HepG2 (cell line): ENCODE measurements around the gene LGALS3. TPM values are rescaled to one million over a fixed set of nuclear protein-coding genes. Genes with fewer than 3 reads are reported as not detected.

Experiments
- ARNTL ChIP-seq: sonication (generic); formaldehyde crosslinking; IDR thresholded peaks from 2 replicates; pipeline ENCODE4 v1.4.0; 2020; ENCODE audit warnings: mild to moderate bottlenecking, missing genetic modification reagents
- BRCA1 ChIP-seq: sonication (generic); formaldehyde crosslinking; IDR thresholded peaks from 2 replicates; pipeline ENCODE4 v1.4.0; 2020; ENCODE audit warnings: missing genetic modification reagents
- JUN ChIP-seq: sonication (generic); formaldehyde crosslinking; IDR thresholded peaks from 2 replicates; pipeline ENCODE4 v1.4.0; 2020; ENCODE audit warnings: mild to moderate bottlenecking, missing genetic modification reagents
- MBD4 ChIP-seq: IDR thresholded peaks from 2 replicates; pipeline ENCODE4 v1.6.1; 2012; ENCODE audit warnings: low read length, inconsistent platforms, borderline replicate concordance
- MXD4 ChIP-seq: IDR thresholded peaks from 2 replicates; pipeline ENCODE4 v1.6.1; 2016; ENCODE audit warnings: mild to moderate bottlenecking, missing biosample characterization, missing genetic modification reagents
- RFX3 ChIP-seq: IDR thresholded peaks from 2 replicates; pipeline ENCODE4 v1.6.1; 2016; ENCODE audit warnings: missing biosample characterization, missing genetic modification reagents
- YEATS4 ChIP-seq: sonication (generic); formaldehyde crosslinking; IDR thresholded peaks from 2 replicates; pipeline ENCODE4 v1.4.0; 2020; ENCODE audit warnings: missing genetic modification reagents, borderline replicate concordance
- ZNF136 ChIP-seq: sonication (generic); formaldehyde crosslinking; IDR thresholded peaks from 2 replicates; pipeline ENCODE4 v1.8.1; 2022; ENCODE audit warnings: low read depth, mild to moderate bottlenecking, moderate library complexity, missing genetic modification reagents
- ZNF160 ChIP-seq: sonication (generic); formaldehyde crosslinking; IDR thresholded peaks from 2 replicates; pipeline ENCODE4 v1.8.0; 2022; ENCODE audit warnings: mild to moderate bottlenecking, inconsistent platforms, missing genetic modification reagents
- polyA plus RNA-seq, 8 experiments: library from polyadenylated mRNA; depleted of rRNA in 3 of 8; stranded (reverse) in 7 of 8; unstranded in 1 of 8; fragments of >200 nt; fragmentation: Illumina TruSeq in 4 of 8; extraction: Trizol in 4 of 8; gene quantifications; 2 replicates each; pipeline versions ENCODE4 v1.2.1 to v1.2.3, GENCODE V29; 2011 to 2016; ENCODE audit warnings: low read depth in 4 of 8, missing spikeins in 1 of 8, mixed read lengths in 1 of 8; ENCODE audit not compliant: insufficient read depth in 1 of 8
- total RNA-seq, 5 experiments: library from RNA; depleted of rRNA; stranded (reverse); fragments of >200 nt; fragmentation: Illumina TruSeq; extraction: Trizol; gene quantifications; 2 replicates each; pipeline ENCODE4 v1.2.3, GENCODE V29; 2016; ENCODE audit warnings: low read depth in 1 of 5
- TF ChIP-seq, protein P1 (sequence below): IDR thresholded peaks from 2 replicates; pipeline ENCODE4 v1.6.1; 2018; ENCODE audit warnings: missing genetic modification reagents, mild to moderate bottlenecking, missing compliant biosample characterization
- TF ChIP-seq, protein P2 (sequence below): sonication (generic); formaldehyde crosslinking; IDR thresholded peaks from 2 replicates; pipeline ENCODE4 v1.5.0; 2020; ENCODE audit warnings: mild to moderate bottlenecking, missing genetic modification reagents
- TF ChIP-seq, protein P3 (sequence below): IDR thresholded peaks from 2 replicates; pipeline ENCODE4 v1.6.1; 2016; ENCODE audit warnings: low read depth
- TF ChIP-seq, protein P4 (sequence below): sonication (generic); formaldehyde crosslinking; IDR thresholded peaks from 2 replicates; pipeline ENCODE4 v1.5.1; 2020; ENCODE audit warnings: mild to moderate bottlenecking, moderate library complexity, missing genetic modification reagents
- TF ChIP-seq, protein P5 (sequence below): sonication (generic); formaldehyde crosslinking; IDR thresholded peaks from 2 replicates; pipeline ENCODE4 v1.8.0; 2023; ENCODE audit warnings: mild to moderate bottlenecking, missing genetic modification reagents
- TF ChIP-seq, protein P6 (sequence below): IDR thresholded peaks from 2 replicates; pipeline ENCODE4 v1.6.1; 2016; ENCODE audit warnings: missing biosample characterization, missing genetic modification reagents, low read depth

The LGALS3 gene
- total and polyA plus RNA-seq, 2 of the 13 experiments (the other 11 are each of a cell fraction or from before 2014, with no cell fraction given) = 5.0 to 97.4 TPM

DNA sequence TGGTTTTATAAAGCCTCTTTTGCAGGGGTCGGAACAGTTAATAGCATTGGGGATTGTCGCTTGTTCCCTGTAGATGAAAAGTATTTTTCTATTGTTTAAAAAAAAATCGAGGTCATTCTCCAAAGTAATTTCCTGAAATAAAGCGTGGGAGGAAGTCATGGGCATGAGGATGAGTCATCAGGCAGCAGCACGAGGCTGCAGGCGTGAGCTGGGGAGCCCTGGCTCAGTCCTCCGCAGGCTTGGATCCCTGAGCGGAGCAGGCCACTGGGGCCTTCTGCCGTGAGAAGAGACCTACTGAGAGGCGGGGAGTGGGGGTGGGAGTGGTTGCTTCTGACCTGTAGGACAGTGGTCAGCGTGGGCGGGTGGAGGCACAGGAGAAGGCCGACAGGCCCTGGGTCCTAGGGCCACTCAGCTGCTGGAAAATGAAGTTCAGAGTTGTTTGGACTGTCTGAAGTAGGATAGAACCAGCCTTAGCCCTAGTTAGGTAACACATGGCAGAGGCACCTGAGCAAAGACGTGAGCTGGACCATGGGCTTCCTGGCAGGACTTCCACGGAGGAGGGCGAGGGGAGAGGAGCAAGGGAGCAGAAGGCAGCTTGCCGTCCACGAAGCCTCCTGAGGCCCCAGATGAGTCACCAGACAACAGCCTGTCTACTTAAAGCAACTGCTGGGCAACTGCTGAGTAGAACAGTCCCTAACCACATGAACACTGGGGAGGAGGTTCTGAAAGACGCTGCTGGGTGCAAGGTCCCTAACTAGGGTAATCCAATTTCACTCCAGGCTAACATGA lies 21.1 kb upstream of the LGALS3 start (continued):
- peak; percentile 87; the same call in 1 of the 2 replicates for TF ChIP-seq BRCA1
- peak; percentile 100 for TF ChIP-seq ARNTL (CRISPR knock-in tag)
- no peak for TF ChIP-seq RFX3 (CRISPR knock-in tag)
- TF ChIP-seq JUN (CRISPR knock-in tag) = peak; percentile 81
- peak; percentile 77; the same call in 1 of the 2 replicates for TF ChIP-seq YEATS4 (CRISPR knock-in tag)
- peak; percentile 80 for TF ChIP-seq MXD4 (CRISPR knock-in tag)
- peak; percentile 89 for TF ChIP-seq ZNF136 (CRISPR knock-in tag)
- TF ChIP-seq, protein P1, sequence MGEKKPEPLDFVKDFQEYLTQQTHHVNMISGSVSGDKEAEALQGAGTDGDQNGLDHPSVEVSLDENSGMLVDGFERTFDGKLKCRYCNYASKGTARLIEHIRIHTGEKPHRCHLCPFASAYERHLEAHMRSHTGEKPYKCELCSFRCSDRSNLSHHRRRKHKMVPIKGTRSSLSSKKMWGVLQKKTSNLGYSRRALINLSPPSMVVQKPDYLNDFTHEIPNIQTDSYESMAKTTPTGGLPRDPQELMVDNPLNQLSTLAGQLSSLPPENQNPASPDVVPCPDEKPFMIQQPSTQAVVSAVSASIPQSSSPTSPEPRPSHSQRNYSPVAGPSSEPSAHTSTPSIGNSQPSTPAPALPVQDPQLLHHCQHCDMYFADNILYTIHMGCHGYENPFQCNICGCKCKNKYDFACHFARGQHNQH = peak; percentile 78
- TF ChIP-seq, protein P2, sequence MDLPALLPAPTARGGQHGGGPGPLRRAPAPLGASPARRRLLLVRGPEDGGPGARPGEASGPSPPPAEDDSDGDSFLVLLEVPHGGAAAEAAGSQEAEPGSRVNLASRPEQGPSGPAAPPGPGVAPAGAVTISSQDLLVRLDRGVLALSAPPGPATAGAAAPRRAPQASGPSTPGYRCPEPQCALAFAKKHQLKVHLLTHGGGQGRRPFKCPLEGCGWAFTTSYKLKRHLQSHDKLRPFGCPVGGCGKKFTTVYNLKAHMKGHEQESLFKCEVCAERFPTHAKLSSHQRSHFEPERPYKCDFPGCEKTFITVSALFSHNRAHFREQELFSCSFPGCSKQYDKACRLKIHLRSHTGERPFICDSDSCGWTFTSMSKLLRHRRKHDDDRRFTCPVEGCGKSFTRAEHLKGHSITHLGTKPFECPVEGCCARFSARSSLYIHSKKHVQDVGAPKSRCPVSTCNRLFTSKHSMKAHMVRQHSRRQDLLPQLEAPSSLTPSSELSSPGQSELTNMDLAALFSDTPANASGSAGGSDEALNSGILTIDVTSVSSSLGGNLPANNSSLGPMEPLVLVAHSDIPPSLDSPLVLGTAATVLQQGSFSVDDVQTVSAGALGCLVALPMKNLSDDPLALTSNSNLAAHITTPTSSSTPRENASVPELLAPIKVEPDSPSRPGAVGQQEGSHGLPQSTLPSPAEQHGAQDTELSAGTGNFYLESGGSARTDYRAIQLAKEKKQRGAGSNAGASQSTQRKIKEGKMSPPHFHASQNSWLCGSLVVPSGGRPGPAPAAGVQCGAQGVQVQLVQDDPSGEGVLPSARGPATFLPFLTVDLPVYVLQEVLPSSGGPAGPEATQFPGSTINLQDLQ (CRISPR knock-in tag) = peak; percentile 80; the same call in 1 of the 2 replicates
- TF ChIP-seq ZNF160 (CRISPR knock-in tag) = no peak; the same call in 1 of the 2 replicates
- TF ChIP-seq MBD4 = 0 out of 2 replicates have a peak, but pooled peaks have one; percentile 5
- TF ChIP-seq, protein P3, sequence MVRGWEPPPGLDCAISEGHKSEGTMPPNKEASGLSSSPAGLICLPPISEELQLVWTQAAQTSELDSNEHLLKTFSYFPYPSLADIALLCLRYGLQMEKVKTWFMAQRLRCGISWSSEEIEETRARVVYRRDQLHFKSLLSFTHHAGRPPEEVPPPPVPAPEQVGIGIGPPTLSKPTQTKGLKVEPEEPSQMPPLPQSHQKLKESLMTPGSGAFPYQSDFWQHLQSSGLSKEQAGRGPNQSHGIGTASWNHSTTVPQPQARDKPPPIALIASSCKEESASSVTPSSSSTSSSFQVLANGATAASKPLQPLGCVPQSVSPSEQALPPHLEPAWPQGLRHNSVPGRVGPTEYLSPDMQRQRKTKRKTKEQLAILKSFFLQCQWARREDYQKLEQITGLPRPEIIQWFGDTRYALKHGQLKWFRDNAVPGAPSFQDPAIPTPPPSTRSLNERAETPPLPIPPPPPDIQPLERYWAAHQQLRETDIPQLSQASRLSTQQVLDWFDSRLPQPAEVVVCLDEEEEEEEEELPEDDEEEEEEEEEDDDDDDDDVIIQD (CRISPR knock-in tag) = peak; percentile 30; the same call in 1 of the 2 replicates
- TF ChIP-seq, protein P4, sequence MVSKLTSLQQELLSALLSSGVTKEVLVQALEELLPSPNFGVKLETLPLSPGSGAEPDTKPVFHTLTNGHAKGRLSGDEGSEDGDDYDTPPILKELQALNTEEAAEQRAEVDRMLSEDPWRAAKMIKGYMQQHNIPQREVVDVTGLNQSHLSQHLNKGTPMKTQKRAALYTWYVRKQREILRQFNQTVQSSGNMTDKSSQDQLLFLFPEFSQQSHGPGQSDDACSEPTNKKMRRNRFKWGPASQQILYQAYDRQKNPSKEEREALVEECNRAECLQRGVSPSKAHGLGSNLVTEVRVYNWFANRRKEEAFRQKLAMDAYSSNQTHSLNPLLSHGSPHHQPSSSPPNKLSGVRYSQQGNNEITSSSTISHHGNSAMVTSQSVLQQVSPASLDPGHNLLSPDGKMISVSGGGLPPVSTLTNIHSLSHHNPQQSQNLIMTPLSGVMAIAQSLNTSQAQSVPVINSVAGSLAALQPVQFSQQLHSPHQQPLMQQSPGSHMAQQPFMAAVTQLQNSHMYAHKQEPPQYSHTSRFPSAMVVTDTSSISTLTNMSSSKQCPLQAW (CRISPR knock-in tag) = peak; percentile 71
- TF ChIP-seq, protein P5, sequence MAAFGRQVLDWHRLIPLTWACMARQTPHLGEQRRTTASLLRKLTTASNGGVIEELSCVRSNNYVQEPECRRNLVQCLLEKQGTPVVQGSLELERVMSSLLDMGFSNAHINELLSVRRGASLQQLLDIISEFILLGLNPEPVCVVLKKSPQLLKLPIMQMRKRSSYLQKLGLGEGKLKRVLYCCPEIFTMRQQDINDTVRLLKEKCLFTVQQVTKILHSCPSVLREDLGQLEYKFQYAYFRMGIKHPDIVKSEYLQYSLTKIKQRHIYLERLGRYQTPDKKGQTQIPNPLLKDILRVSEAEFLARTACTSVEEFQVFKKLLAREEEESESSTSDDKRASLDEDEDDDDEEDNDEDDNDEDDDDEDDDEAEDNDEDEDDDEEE (CRISPR knock-in tag) = no peak
- TF ChIP-seq, protein P6, sequence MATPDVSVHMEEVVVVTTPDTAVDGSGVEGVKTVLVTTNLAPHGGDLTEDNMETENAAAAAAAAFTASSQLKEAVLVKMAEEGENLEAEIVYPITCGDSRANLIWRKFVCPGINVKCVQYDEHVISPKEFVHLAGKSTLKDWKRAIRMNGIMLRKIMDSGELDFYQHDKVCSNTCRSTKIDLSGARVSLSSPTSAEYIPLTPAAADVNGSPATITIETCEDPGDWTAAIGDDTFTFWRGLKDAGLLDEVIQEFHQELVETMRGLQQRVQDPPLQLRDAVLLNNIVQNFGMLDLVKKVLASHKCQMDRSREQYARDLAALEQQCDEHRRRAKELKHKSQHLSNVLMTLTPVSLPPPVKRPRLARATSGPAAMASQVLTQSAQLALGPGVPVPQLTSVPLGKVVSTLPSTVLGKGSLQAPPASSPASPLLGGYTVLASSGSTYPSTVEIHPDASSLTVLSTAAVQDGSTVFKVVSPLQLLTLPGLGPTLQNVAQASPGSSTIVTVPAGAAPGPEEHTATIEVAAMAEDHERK (CRISPR knock-in tag) = no peak
